ENCODE data around the gene MTMR11. TPM values are rescaled to one million over a fixed set of nuclear protein-coding genes. Genes with fewer than 3 reads are reported as not detected.

The MTMR11 gene
- total and polyA plus RNA-seq, 2 of the 8 experiments (the other 6 are each of a cell fraction or from before 2014, with no cell fraction given) = 3.7 to 4.8 TPM

- Histone ChIP-seq H3K18ac (ENCODE audit: extremely low read depth, low read length) (peak overlapping the region; percentile 86; the same call in 1 of the 2 replicates), H3K9ac (replicated peaks in 1 of 4; ENCODE audit: extremely low read depth in 1 of 4, low read depth in 3 of 4, low read length in 3 of 4) (peak overlapping the region; percentile 85 to 99 (median 94)), H4K5ac (ENCODE audit: insufficient read length, low read depth, low read length) (peak overlapping the region; percentile 93), H3K79me1 (ENCODE audit: low read depth, low read length) (peaks cover 3% of the 10 kb centered on the region; the same call in 1 of the 2 replicates), H2AK5ac (ENCODE audit: low read depth, low read length) (peak overlapping the region; percentile 28; the same call in 1 of the 2 replicates), H2BK120ac (replicated peaks; ENCODE audit: low read depth, low read length) (peak overlapping the region; percentile 89), H3K36me3 (ENCODE audit: control insufficient read depth in 2 of 4, insufficient read depth in 4 of 4, low read length in 3 of 4) (no peaks in the 10 kb centered on the region), H2BK5ac (ENCODE audit: low read depth, low read length) (peak overlapping the region; percentile 96), H3K56ac (replicated peaks; ENCODE audit: insufficient read length, low read depth, low read length) (peak overlapping the region; percentile 93), H3K79me2 (ENCODE audit: control insufficient read depth in 1 of 2, insufficient read depth in 2 of 2, low read length in 2 of 2) (0 out of 4 replicates have a peak, but pooled peaks cover 0 to 4% of the 10 kb centered on the region in 2 experiments), H3K4me1 (replicated peaks in 1 of 4; ENCODE audit: control insufficient read depth in 3 of 4, insufficient read depth in 4 of 4, low read length in 3 of 4) (peaks cover 0 to 5% (median 0%) of the 10 kb centered on the region in 4 experiments; a peak in 4 of 7 replicates), H2AFZ (ENCODE audit: low read length) (no peak overlapping the region), H4K20me1 (replicated peaks in 1 of 2; ENCODE audit: control insufficient read depth in 1 of 2, insufficient read depth in 2 of 2, low read length in 2 of 2) (no peaks in the 10 kb centered on the region), H3K4ac (replicated peaks; ENCODE audit: insufficient read length, low read depth, low read length) (peak overlapping the region; percentile 92), H4K91ac (replicated peaks; ENCODE audit: insufficient read length, low read length) (peak overlapping the region; percentile 91), H2BK12ac (ENCODE audit: low read depth, low read length) (peak overlapping the region; percentile 77; the same call in 1 of the 2 replicates), H3K27ac (ENCODE audit: low read depth, low read length) (peak overlapping the region; percentile 98), H3K23ac (ENCODE audit: insufficient read length) (no peak overlapping the region), H2BK20ac (ENCODE audit: low read length) (no peak overlapping the region), H3K14ac (ENCODE audit: insufficient read length) (no peak overlapping the region), H3K9me3 (ENCODE audit: insufficient read depth in 2 of 2, low read depth in 1 of 2, low read length in 1 of 2) (no peaks in the 10 kb centered on the region), H3K23me2 (ENCODE audit: low read depth, low read length) (peaks cover 21% of the 10 kb centered on the region), H3K4me3 (ENCODE audit: extremely low read depth in 1 of 4, insufficient read depth in 2 of 4, low read depth in 3 of 4, low read length in 4 of 4) (peak overlapping the region; percentile 70 to 92 (median 82)), H3K4me2 (ENCODE audit: insufficient read depth in 1 of 2, low read depth in 2 of 2, low read length in 2 of 2) (peak overlapping the region; percentile 83 to 87), H4K8ac (ENCODE audit: extremely low read depth, insufficient read depth, low read length) (peak overlapping the region; percentile 83; the same call in 1 of the 2 replicates), H3K27me3 (replicated peaks in 1 of 4; ENCODE audit: control insufficient read depth in 3 of 4, extremely low read depth in 1 of 4, insufficient read depth in 3 of 4, low read length in 3 of 4) (no peaks in the 10 kb centered on the region), H2BK15ac (ENCODE audit: low read length) (no peak overlapping the region)
- DNase-seq (ENCODE audit: low read depth in 1 of 2, low spot score in 2 of 2) (peak; percentile 87 to 88), FAIRE-seq (no peak)
- POLR2A ChIA-PET (ENCODE audit: partially characterized antibody) = interaction anchor here (0.6 to 8.5 kb wide), 53 partner anchors 9 to 999 kb away, joined by 3 to 278 read pairs (median 6); partner anchors contain the start of genes ANP32E, BOLA1, CA14 and CIART
- 2% methylated on average over 46 of the region's 46 CpGs; no CpG with 5 or more reads in 1 of the 2 experiments for WGBS, 2 experiments (ENCODE audit: extremely low coverage in 1 of 2, insufficient coverage in 1 of 2, insufficient read length in 1 of 2, insufficient replicate concordance in 2 of 2, low coverage in 1 of 2, low lambda C conversion rate in 2 of 2, missing lambda C conversion rate in 1 of 2)
- CTCF ChIA-PET (ENCODE audit: partially characterized antibody) = interaction anchor here (1.0 to 3.0 kb wide), 11 partner anchors 17 to 287 kb away, joined by 3 to 14 read pairs (median 4); partner anchors contain the start of gene OTUD7B
- TF ChIP-seq EGR1 (IDR thresholded peaks at IDR 0.05; ENCODE audit: borderline replicate concordance, low read depth, low read length) (0 out of 2 replicates have a peak, but pooled peaks have one; percentile 4), KDM5A (IDR thresholded peaks at IDR 0.05; ENCODE audit: low read length) (no peak), E2F6 (IDR thresholded peaks at IDR 0.05) (0 out of 2 replicates have a peak, but pooled peaks have one; percentile 33), JUND (IDR thresholded peaks at IDR 0.05; ENCODE audit: low read length) (no peak), TAF7 (optimal IDR thresholded peaks at IDR 0.05; ENCODE audit: borderline replicate concordance, low read depth, low read length) (peak; percentile 85), RAD21 (IDR thresholded peaks at IDR 0.05 in 1 of 2, conservative IDR thresholded peaks at IDR 0.05 in 1 of 2; ENCODE audit: low read depth in 2 of 2, low read length in 2 of 2) (0 out of 4 replicates have a peak, but pooled peaks of 1 of the 2 experiments have one; percentile 3)
Observed at GRCh38 chr1:149887456-149888246, 49.0 kb downstream of the MTMR11 start.

All from H1 (cell line).